SK-N-SH treated with all-trans-retinoic acid at 6 μM for 48 hours (cell line): ENCODE data around the gene ZNF584.

ENCODE experiments used
- ARNTL ChIP-seq: fragments of 450-650 bp; formaldehyde crosslinking; IDR thresholded peaks from 2 replicates; pipeline ENCODE4 v1.5.0; 2020; ENCODE audit warnings: low read depth, mild to moderate bottlenecking, moderate library complexity, borderline replicate concordance
- CREB5 ChIP-seq: fragments of 250-450 bp; sonication (Bioruptor Pico); IDR thresholded peaks from 2 replicates; pipeline ENCODE4 v1.5.1; 2020; ENCODE audit warnings: low read depth, mild to moderate bottlenecking, moderate library complexity
- ESRRG ChIP-seq: fragments of 250-450 bp; sonication (Bioruptor Pico); IDR thresholded peaks from 2 replicates; pipeline ENCODE4 v1.6.1; 2021; ENCODE audit warnings: mild to moderate bottlenecking
- OSR1 ChIP-seq: fragments of 250-450 bp; sonication (Bioruptor Pico); IDR thresholded peaks from 2 replicates; pipeline ENCODE4 v1.8.0; 2022; ENCODE audit warnings: moderate library complexity, mild to moderate bottlenecking, inconsistent platforms
- PATZ1 ChIP-seq: fragments of 250-450 bp; sonication (Bioruptor Pico); IDR thresholded peaks from 2 replicates; pipeline ENCODE4 v1.8.0; 2020; ENCODE audit warnings: mild to moderate bottlenecking, moderate library complexity, borderline replicate concordance
- POU6F1 ChIP-seq: fragments of 250-450 bp; sonication (Bioruptor Pico); IDR thresholded peaks from 2 replicates; pipeline ENCODE4 v1.8.0; 2021; ENCODE audit warnings: low read depth, mild to moderate bottlenecking, moderate library complexity, borderline replicate concordance
- RARB ChIP-seq: fragments of 250-450 bp; sonication (Bioruptor Pico); IDR thresholded peaks from 2 replicates; pipeline ENCODE4 v1.8.0; 2021; ENCODE audit warnings: mild to moderate bottlenecking, moderate library complexity
- TCF4 ChIP-seq: fragments of 250-450 bp; sonication (Bioruptor Pico); IDR thresholded peaks from 2 replicates; pipeline ENCODE4 v1.8.0; 2021; ENCODE audit warnings: mild to moderate bottlenecking, moderate library complexity, borderline replicate concordance
- ZFP3 ChIP-seq: fragments of 250-450 bp; sonication (Bioruptor Pico); IDR thresholded peaks from 2 replicates; pipeline ENCODE4 v1.5.0; 2020; ENCODE audit warnings: mild to moderate bottlenecking, moderate library complexity
- TF ChIP-seq, protein P1 (sequence below): fragments of 250-450 bp; sonication (Bioruptor Pico); IDR thresholded peaks from 2 replicates; pipeline ENCODE4 v1.5.1; 2021; ENCODE audit warnings: mild to moderate bottlenecking, moderate library complexity

GRCh38 chr19:58372311-58373133 is 35.9 kb upstream of the ZNF584 start:
- TF ChIP-seq, protein P1, sequence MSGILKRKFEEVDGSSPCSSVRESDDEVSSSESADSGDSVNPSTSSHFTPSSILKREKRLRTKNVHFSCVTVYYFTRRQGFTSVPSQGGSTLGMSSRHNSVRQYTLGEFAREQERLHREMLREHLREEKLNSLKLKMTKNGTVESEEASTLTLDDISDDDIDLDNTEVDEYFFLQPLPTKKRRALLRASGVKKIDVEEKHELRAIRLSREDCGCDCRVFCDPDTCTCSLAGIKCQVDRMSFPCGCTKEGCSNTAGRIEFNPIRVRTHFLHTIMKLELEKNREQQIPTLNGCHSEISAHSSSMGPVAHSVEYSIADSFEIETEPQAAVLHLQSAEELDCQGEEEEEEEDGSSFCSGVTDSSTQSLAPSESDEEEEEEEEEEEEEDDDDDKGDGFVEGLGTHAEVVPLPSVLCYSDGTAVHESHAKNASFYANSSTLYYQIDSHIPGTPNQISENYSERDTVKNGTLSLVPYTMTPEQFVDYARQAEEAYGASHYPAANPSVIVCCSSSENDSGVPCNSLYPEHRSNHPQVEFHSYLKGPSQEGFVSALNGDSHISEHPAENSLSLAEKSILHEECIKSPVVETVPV (CRISPR knock-in tag), result no peak
- TF ChIP-seq POU6F1 (CRISPR knock-in tag), result no peak
- no peak for TF ChIP-seq ARNTL (CRISPR knock-in tag)
- TF ChIP-seq ESRRG (CRISPR knock-in tag), result no peak
- no peak for TF ChIP-seq TCF4 (CRISPR knock-in tag)
- TF ChIP-seq PATZ1, result no peak
- no peak for TF ChIP-seq ZFP3 (CRISPR knock-in tag)
- no peak for TF ChIP-seq CREB5
- TF ChIP-seq OSR1 (CRISPR knock-in tag), result no peak
- no peak for TF ChIP-seq RARB (CRISPR knock-in tag)
